ENCODE results near the gene PKP4.

PKP4 gene

DNA sequence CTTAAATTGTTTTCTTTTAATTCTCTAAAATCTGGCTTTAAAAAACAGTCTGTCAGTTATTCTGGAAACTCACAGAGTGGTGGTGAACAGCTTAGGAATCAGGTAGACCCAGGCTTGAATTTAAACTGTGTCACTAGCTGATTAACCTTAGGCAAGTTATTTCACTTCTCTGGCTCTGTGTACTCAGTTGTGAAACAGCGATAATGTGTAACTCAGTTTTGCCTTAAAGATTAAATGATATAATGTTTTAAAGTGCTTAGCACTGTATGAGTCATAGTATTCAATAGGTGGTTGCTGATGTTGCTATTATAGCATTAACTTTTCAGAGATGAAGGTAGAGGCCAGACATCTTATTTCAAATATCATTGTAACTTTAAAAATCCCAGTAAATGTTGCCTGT is 40.7 kb downstream of the PKP4 start:
- H3K27ac ChIP-seq (ENCODE audit: poor library complexity, severe bottlenecking): peak overlapping the region; percentile 40
- no peak for TF ChIP-seq CTCF (IDR thresholded peaks at IDR 0.05; ENCODE audit: poor library complexity, severe bottlenecking)
- no peaks in the 10 kb centered on the region for H3K27me3 ChIP-seq (ENCODE audit: insufficient read depth, poor library complexity, severe bottlenecking)
- no peaks in the 10 kb centered on the region for H3K9me3 ChIP-seq (ENCODE audit: severe bottlenecking)
- no peak for DNase-seq (ENCODE audit: low spot score)
- peak; percentile 95 for ATAC-seq (ENCODE audit: low read depth)
- no peak overlapping the region for H3K4me3 ChIP-seq (ENCODE audit: severe bottlenecking)
- peaks cover 29% of the 10 kb centered on the region for H3K4me1 ChIP-seq (ENCODE audit: insufficient read depth, poor library complexity, severe bottlenecking)
- H3K36me3 ChIP-seq (ENCODE audit: low read depth): no peaks in the 10 kb centered on the region

- peak overlapping the region; percentile 40 for H3K27ac ChIP-seq (ENCODE audit: poor library complexity, severe bottlenecking)
Measured at GRCh38 chr2:158498043-158498748, 41.4 kb downstream of the PKP4 start.

DNA sequence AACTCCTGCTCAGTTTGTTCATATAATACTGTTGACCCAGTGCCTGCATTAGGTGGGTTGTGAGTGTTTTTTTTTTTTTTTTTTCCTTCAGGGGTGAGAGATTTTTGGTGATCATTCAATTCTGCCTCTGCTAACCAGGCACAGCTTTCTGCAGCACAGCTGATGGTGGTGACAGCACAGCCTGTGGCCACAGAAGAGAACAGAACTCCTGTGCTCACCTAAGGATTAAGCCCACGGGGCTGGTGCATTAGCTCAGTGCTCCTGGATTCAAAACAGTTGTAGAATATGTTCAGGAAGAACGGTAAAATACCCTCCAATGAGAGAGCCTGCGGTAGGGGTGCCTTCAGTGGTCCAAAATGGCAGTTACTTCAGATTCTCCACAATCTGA is 42.0 kb downstream of the PKP4 start:
- H3K4me3 ChIP-seq (ENCODE audit: severe bottlenecking): no peak overlapping the region
- no peak for TF ChIP-seq CTCF (IDR thresholded peaks at IDR 0.05; ENCODE audit: poor library complexity, severe bottlenecking)
- DNase-seq (ENCODE audit: low spot score) (no peak), ATAC-seq (ENCODE audit: low read depth) (no peak)
- no peaks in the 10 kb centered on the region for H3K36me3 ChIP-seq (ENCODE audit: low read depth)
- H3K4me1 ChIP-seq (ENCODE audit: insufficient read depth, poor library complexity, severe bottlenecking): peaks cover 41% of the 10 kb centered on the region
- no peak overlapping the region for H3K27ac ChIP-seq (ENCODE audit: poor library complexity, severe bottlenecking)
- no peaks in the 10 kb centered on the region for H3K27me3 ChIP-seq (ENCODE audit: insufficient read depth, poor library complexity, severe bottlenecking)
- no peaks in the 10 kb centered on the region for H3K9me3 ChIP-seq (ENCODE audit: severe bottlenecking)

More at GRCh38 chr2:158498043-158498748, 41.4 kb downstream of the PKP4 start:
- Histone ChIP-seq H3K27me3 (ENCODE audit: insufficient read depth, poor library complexity, severe bottlenecking) (no peaks in the 10 kb centered on the region), H3K9me3 (ENCODE audit: severe bottlenecking) (no peaks in the 10 kb centered on the region), H3K36me3 (ENCODE audit: low read depth) (no peaks in the 10 kb centered on the region), H3K4me3 (ENCODE audit: severe bottlenecking) (no peak overlapping the region), H3K4me1 (ENCODE audit: insufficient read depth, poor library complexity, severe bottlenecking) (peaks cover 37% of the 10 kb centered on the region)
- no peak for TF ChIP-seq CTCF (IDR thresholded peaks at IDR 0.05; ENCODE audit: poor library complexity, severe bottlenecking)
- no peak for DNase-seq (ENCODE audit: low spot score)
- no peak for ATAC-seq (ENCODE audit: low read depth)

DNA sequence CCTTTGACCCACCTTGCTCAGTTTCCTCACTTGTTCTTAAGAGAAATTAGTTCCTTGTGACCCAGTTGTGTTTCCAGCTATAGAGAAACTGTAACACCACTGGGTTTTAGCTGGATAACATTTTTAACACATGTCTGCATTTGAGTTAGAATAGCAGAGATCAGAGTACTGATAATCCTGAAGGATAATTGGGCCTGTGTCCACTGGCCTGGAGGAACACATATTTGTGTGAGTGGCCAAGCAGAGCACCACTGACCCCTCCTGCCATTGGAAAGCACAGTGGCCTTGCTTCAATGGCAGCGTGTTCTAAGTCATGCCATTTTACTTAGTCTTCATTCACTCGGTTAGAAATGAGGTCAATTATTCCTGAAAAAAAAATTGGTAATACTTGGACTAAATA is 42.6 kb downstream of the PKP4 start:
- peaks cover 41% of the 10 kb centered on the region for H3K4me1 ChIP-seq (ENCODE audit: insufficient read depth, poor library complexity, severe bottlenecking)
- DNase-seq (ENCODE audit: low spot score) (no peak), ATAC-seq (ENCODE audit: low read depth) (no peak)
- no peak overlapping the region for H3K4me3 ChIP-seq (ENCODE audit: severe bottlenecking)
- H3K27ac ChIP-seq (ENCODE audit: poor library complexity, severe bottlenecking): no peak overlapping the region
- H3K9me3 ChIP-seq (ENCODE audit: severe bottlenecking): no peaks in the 10 kb centered on the region
- no peaks in the 10 kb centered on the region for H3K27me3 ChIP-seq (ENCODE audit: insufficient read depth, poor library complexity, severe bottlenecking)
- no peaks in the 10 kb centered on the region for H3K36me3 ChIP-seq (ENCODE audit: low read depth)
- no peak for TF ChIP-seq CTCF (IDR thresholded peaks at IDR 0.05; ENCODE audit: poor library complexity, severe bottlenecking)

DNA sequence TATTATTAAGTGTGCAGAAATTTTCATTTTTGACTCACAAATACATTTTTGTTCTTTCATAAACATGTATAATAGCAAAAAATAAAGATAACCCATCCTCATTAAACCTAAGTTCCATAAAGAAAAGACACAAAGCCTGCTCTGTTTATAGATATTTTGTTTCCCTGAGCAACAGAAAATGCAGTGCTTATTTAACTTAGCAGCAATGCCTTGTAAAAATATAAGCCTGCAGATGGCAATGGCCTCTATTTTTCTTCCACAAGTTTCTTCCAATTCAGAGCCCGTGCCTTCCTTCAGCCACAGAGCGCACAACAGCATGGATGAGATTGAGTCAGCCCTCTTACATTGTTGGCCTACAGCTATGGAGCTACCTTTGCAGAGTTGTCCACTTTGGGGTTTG is 43.6 kb downstream of the PKP4 start:
- ATAC-seq (ENCODE audit: low read depth) (no peak), DNase-seq (ENCODE audit: low spot score) (no peak)
- no peaks in the 10 kb centered on the region for H3K27me3 ChIP-seq (ENCODE audit: insufficient read depth, poor library complexity, severe bottlenecking)
- no peaks in the 10 kb centered on the region for H3K36me3 ChIP-seq (ENCODE audit: low read depth)
- no peak overlapping the region for H3K4me3 ChIP-seq (ENCODE audit: severe bottlenecking)
- peaks cover 49% of the 10 kb centered on the region for H3K4me1 ChIP-seq (ENCODE audit: insufficient read depth, poor library complexity, severe bottlenecking)
- H3K9me3 ChIP-seq (ENCODE audit: severe bottlenecking): no peaks in the 10 kb centered on the region
- H3K27ac ChIP-seq (ENCODE audit: poor library complexity, severe bottlenecking): no peak overlapping the region
- no peak for TF ChIP-seq CTCF (IDR thresholded peaks at IDR 0.05; ENCODE audit: poor library complexity, severe bottlenecking)

Data from RWPE2 (cell line).